SK-N-SH (cell line): ENCODE results near the gene ANKMY1. TPM values are rescaled to one million over a fixed set of nuclear protein-coding genes. Genes with fewer than 3 reads are reported as not detected.

Experiments
- CTCF ChIA-PET: fragments of 300-600, 350-600 bp; formaldehyde crosslinking; extraction: SDS; loops from one replicate; lab custom pipeline; 2021; lab: Yijun Ruan, JAX
- POLR2A ChIA-PET: fragments of 350-600 bp; sonication (Branson Sonifier 250); formaldehyde crosslinking; extraction: SDS; loops from one replicate; lab custom pipeline; 2020; ENCODE audit warnings: antibody characterized with exemption, inconsistent platforms; lab: Yijun Ruan, JAX
- DNase-seq: peaks from one replicate; pipeline ENCODE4 v3.0.0; 2012
- H2AFZ ChIP-seq: fragments of 200-600 bp; sonication (generic); 2 replicates; pipeline ENCODE4 v1.8.1; 2016; ENCODE audit warnings: antibody characterized with exemption, mild to moderate bottlenecking, low read depth
- H3F3A ChIP-seq: fragments of 200-600 bp; sonication (generic); replicated peaks from 2 replicates; pipeline ENCODE3; 2016; ENCODE audit warnings: antibody characterized with exemption, mild to moderate bottlenecking; ENCODE audit not compliant: insufficient read depth
- H3K27ac ChIP-seq, 2 experiments: fragments of 200-500 bp in 1 of 2; fragments of 200-600 bp in 1 of 2; sonication (Bioruptor generic) in 1 of 2; sonication (generic), shearing (Covaris generic) in 1 of 2; 2 replicates each; pipeline versions ENCODE4 v1.5.1 to v1.6.1; 2014 to 2016; ENCODE audit warnings: low read depth in 2 of 2, inconsistent platforms in 1 of 2, low read length in 1 of 2, mild to moderate bottlenecking in 1 of 2, mixed read lengths in 1 of 2
- H3K27me3 ChIP-seq: fragments of 200-600 bp; sonication (generic), shearing (Covaris generic); 2 replicates; pipeline ENCODE4 v1.6.1; 2016; ENCODE audit warnings: mixed run types; ENCODE audit not compliant: insufficient read depth
- H3K36me3 ChIP-seq, 2 experiments: fragments of 200-500 bp in 1 of 2; fragments of 200-600 bp in 1 of 2; sonication (Bioruptor generic) in 1 of 2; sonication (generic) in 1 of 2; replicated peaks in 1 of 2; 2 replicates each; pipeline versions ENCODE3 to v1.5.1; 2014 to 2016; ENCODE audit warnings: low read length in 1 of 2, mild to moderate bottlenecking in 1 of 2; ENCODE audit not compliant: insufficient read depth in 2 of 2, control insufficient read depth in 1 of 2
- H3K4me1 ChIP-seq, 2 experiments: fragments of 200-500 bp in 1 of 2; fragments of 200-600 bp in 1 of 2; sonication (Bioruptor generic) in 1 of 2; sonication (generic), shearing (Covaris generic) in 1 of 2; 2 replicates each; pipeline versions ENCODE4 v1.5.1 to v1.6.1; 2014 to 2016; ENCODE audit warnings: low read depth in 1 of 2, low read length in 1 of 2, mixed run types in 1 of 2; ENCODE audit not compliant: insufficient read depth in 2 of 2, control insufficient read depth in 1 of 2
- H3K4me2 ChIP-seq: fragments of 200-600 bp; sonication (generic), shearing (Covaris generic); 2 replicates; pipeline ENCODE4 v1.6.1; 2017; ENCODE audit warnings: mixed run types
- H3K4me3 ChIP-seq, 2 experiments: fragments of 200-500 bp in 1 of 2; fragments of 200-600 bp in 1 of 2; sonication (Bioruptor generic) in 1 of 2; sonication (generic), shearing (Covaris generic) in 1 of 2; 2 replicates each; pipeline versions ENCODE4 v1.5.1 to v1.8.1; 2014 to 2016; ENCODE audit warnings: low read depth in 2 of 2, inconsistent platforms in 1 of 2, low read length in 1 of 2, mild to moderate bottlenecking in 1 of 2, mixed read lengths in 1 of 2, moderate library complexity in 1 of 2
- H3K79me2 ChIP-seq: fragments of 200-600 bp; sonication (generic); 2 replicates; pipeline ENCODE4 v1.8.1; 2017; ENCODE audit warnings: mild to moderate bottlenecking; ENCODE audit not compliant: insufficient read depth
- H3K9ac ChIP-seq: fragments of 200-600 bp; sonication (generic); 2 replicates; pipeline ENCODE4 v1.6.1; 2017; ENCODE audit warnings: mixed run types
- H3K9me2 ChIP-seq: fragments of 200-600 bp; sonication (generic); 2 replicates; pipeline ENCODE4 v1.6.1; 2017; ENCODE audit warnings: mixed run types
- H3K9me3 ChIP-seq: fragments of 200-600 bp; sonication (generic); 2 replicates; pipeline ENCODE4 v1.6.1; 2017; ENCODE audit warnings: mixed run types, mild to moderate bottlenecking, moderate library complexity
- H4K20me1 ChIP-seq: fragments of 200-600 bp; sonication (generic); 2 replicates; pipeline ENCODE4 v1.6.1; 2017; ENCODE audit warnings: mild to moderate bottlenecking, mixed run types; ENCODE audit not compliant: insufficient read depth
- CHD2 ChIP-seq: fragments of 150-350 bp; IDR thresholded peaks from 2 replicates; pipeline ENCODE4 v1.6.1; 2018; ENCODE audit warnings: low read length; ENCODE audit not compliant: partially characterized antibody
- CTCF ChIP-seq: fragments of 200-600 bp; sonication (generic); IDR thresholded peaks from 2 replicates; pipeline ENCODE4 v1.6.1; 2017; ENCODE audit warnings: antibody characterized with exemption, mild to moderate bottlenecking, moderate library complexity
- ELF1 ChIP-seq: IDR thresholded peaks from 2 replicates; pipeline ENCODE4 v1.4.0; 2012
- EZH2phosphoT487 ChIP-seq: fragments of 200-600 bp; sonication (generic); IDR thresholded peaks from 2 replicates; pipeline ENCODE4 v1.6.1; 2017; ENCODE audit warnings: low read depth, mixed run types, mild to moderate bottlenecking, antibody characterized with exemption, moderate library complexity, borderline replicate concordance
- FOXM1 ChIP-seq: IDR thresholded peaks from 2 replicates; pipeline ENCODE4 v1.4.0; 2012; ENCODE audit warnings: low read depth, mild to moderate bottlenecking
- MAX ChIP-seq: IDR thresholded peaks from 2 replicates; pipeline ENCODE4 v1.4.0; 2012; ENCODE audit warnings: low read depth
- MEF2A ChIP-seq: IDR thresholded peaks from 2 replicates; pipeline ENCODE4 v1.4.0; 2012; ENCODE audit warnings: low read depth, borderline replicate concordance
- MXI1 ChIP-seq: IDR thresholded peaks from 2 replicates; pipeline ENCODE4 v1.6.1; 2012; ENCODE audit warnings: mild to moderate bottlenecking, low read depth, low read length, improper control_type of control experiment
- NFIC ChIP-seq: IDR thresholded peaks from 2 replicates; pipeline ENCODE4 v1.4.0; 2012; ENCODE audit warnings: borderline replicate concordance
- POLR2AphosphoS5 ChIP-seq: IDR thresholded peaks from 2 replicates; pipeline ENCODE4 v1.6.1; 2012; ENCODE audit warnings: low read depth, low read length
- RXRA ChIP-seq: IDR thresholded peaks from 2 replicates; pipeline ENCODE4 v1.4.0; 2012; ENCODE audit warnings: low read depth, mild to moderate bottlenecking, borderline replicate concordance
- SIN3A ChIP-seq: IDR thresholded peaks from 2 replicates; pipeline ENCODE4 v1.6.1; 2012; ENCODE audit warnings: low read depth, mild to moderate bottlenecking, low read length, moderate library complexity, borderline replicate concordance
- TAF1 ChIP-seq: IDR thresholded peaks from 2 replicates; pipeline ENCODE4 v1.6.1; 2012; ENCODE audit warnings: low read depth, mild to moderate bottlenecking, low read length, moderate library complexity, borderline replicate concordance
- TEAD4 ChIP-seq: IDR thresholded peaks from 2 replicates; pipeline ENCODE4 v1.4.0; 2012; ENCODE audit warnings: mild to moderate bottlenecking, borderline replicate concordance; ENCODE audit not compliant: insufficient read depth
- USF2 ChIP-seq: fragments of 150-350 bp; IDR thresholded peaks from 2 replicates; pipeline ENCODE4 v1.6.1; 2017; ENCODE audit warnings: antibody characterized with exemption, low read length, low read depth, borderline replicate concordance
- ZBTB33 ChIP-seq: IDR thresholded peaks from 2 replicates; pipeline ENCODE4 v1.4.0; 2012; ENCODE audit warnings: low read depth, borderline replicate concordance
- WGBS: methylation state at CpG from one replicate; pipeline ENCODE4 v1.1.6; 2017; ENCODE audit warnings: low lambda C conversion rate; 5-methylcytosine and 5-hydroxymethylcytosine counted together
- polyA plus RNA-seq, 3 experiments: library from polyadenylated mRNA; depleted of rRNA; stranded (reverse); fragments of >200 nt; gene quantifications; 2 replicates each; pipeline ENCODE4 v1.2.3, GENCODE V29; 2012
- TF ChIP-seq, protein P1 (sequence below): IDR thresholded peaks from 2 replicates; pipeline ENCODE4; 2012

Gene ANKMY1
- polyA plus RNA-seq, 1 of the 3 experiments (the other 2 are of a cell fraction), result 12.1 TPM

GRCh38 chr2:240450532-240451107 lies 107.2 kb downstream of the ANKMY1 start:
- Histone ChIP-seq H2AFZ (no peak overlapping the region), H3K4me2 (no peak overlapping the region), H3K27me3 (no peaks in the 10 kb centered on the region), H3K4me3 (no peak overlapping the region), H3K79me2 (peaks cover 16% of the 10 kb centered on the region; the same call in 1 of the 2 replicates), H3K27ac (no peak overlapping the region), H3F3A (no peaks in the 10 kb centered on the region), H3K9me2 (no peaks in the 10 kb centered on the region), H3K9ac (no peak overlapping the region), H3K4me1 (peaks cover 6 to 24% of the 10 kb centered on the region in 2 experiments; a peak in 2 of 4 replicates)
- no peak for DNase-seq
- WGBS, result 88% methylated on average over 11 of the region's 16 CpGs
- ChIA-PET POLR2A (interaction anchor here (0.6 to 1.1 kb wide), 2 partner anchors 14 to 32 kb away, joined by 3 read pairs; no protein-coding TSS in a partner anchor), CTCF (interaction anchor here (1.0 to 1.9 kb wide), 4 partner anchors 12 to 219 kb away, joined by 3 to 12 read pairs (median 5); partner anchors contain the start of gene GPC1)
- TF ChIP-seq POLR2AphosphoS5 (no peak), ZBTB33 (no peak), USF2 (no peak), SIN3A (no peak), FOXM1 (no peak), TAF1 (no peak), MXI1 (no peak), MAX (no peak), TEAD4 (no peak), RXRA (no peak), ELF1 (no peak), CTCF (no peak), MEF2A (no peak), NFIC (no peak), CHD2 (no peak), EZH2phosphoT487 (no peak)
- TF ChIP-seq, protein P1, sequence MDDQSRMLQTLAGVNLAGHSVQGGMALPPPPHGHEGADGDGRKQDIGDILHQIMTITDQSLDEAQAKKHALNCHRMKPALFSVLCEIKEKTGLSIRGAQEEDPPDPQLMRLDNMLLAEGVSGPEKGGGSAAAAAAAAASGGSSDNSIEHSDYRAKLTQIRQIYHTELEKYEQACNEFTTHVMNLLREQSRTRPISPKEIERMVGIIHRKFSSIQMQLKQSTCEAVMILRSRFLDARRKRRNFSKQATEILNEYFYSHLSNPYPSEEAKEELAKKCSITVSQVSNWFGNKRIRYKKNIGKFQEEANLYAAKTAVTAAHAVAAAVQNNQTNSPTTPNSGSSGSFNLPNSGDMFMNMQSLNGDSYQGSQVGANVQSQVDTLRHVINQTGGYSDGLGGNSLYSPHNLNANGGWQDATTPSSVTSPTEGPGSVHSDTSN, result no peak
- TF ChIP-seq, all 33 proteins: peak for 0
- H3K36me3 ChIP-seq, result no peaks in the 10 kb centered on the region
- H4K20me1 ChIP-seq, result peaks cover 77% of the 10 kb centered on the region
- H3K9me3 ChIP-seq, result no peaks in the 10 kb centered on the region
